HG02870 (cell line): Measurements from ENCODE around the gene LDLR.
"Not testable (repeated sequence)": the region's sequence is repeated elsewhere in the genome, so short reads cannot be mapped to it uniquely, and the experiment has no call there.

Experiments
- ATAC-seq: cut with Tn5 transposase; IDR thresholded peaks from one replicate; pipeline ENCODE4 v1.9.1; 2021; ENCODE audit warnings: mild to moderate bottlenecking, moderate library complexity; ENCODE audit not compliant: unreplicated experiment

Gene LDLR

DNA sequence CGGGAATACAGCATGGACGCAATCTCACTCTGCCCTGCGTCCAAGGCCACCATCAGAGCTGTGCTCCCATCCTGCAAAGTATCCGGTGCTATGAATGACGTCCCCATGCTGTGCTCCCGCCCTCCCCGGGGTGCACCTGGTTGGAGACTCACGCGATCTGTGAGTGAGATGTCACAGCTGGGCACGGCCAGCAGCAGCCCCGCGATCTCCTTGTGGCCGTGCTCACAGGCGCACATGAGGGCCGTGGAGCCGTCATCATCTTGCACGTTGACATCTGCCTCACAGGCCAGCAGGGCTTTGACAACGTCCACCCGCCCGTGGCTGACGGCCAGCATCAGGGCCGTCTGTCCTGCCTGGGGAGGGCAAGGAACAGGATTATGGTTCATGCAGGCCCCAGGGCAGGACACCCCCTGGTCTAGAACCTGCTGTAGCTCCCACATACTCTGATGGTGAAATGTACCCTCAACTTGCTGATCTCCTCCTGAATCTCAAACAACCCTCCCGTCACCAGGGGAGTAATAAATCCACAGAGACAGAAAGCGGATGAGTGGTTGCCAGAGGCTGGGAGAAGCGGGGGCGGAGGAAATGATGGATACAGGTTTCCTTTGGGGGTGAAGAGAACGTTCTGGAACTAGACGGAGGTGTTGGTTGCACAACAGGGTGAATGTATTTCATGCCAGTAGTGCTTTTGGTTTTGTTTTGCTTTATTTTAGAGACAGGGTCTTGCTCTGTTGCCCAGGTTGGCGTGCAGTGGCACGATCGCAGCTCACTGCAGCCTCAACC lies 80.8 kb downstream of the LDLR start:
- no peak for ATAC-seq

DNA sequence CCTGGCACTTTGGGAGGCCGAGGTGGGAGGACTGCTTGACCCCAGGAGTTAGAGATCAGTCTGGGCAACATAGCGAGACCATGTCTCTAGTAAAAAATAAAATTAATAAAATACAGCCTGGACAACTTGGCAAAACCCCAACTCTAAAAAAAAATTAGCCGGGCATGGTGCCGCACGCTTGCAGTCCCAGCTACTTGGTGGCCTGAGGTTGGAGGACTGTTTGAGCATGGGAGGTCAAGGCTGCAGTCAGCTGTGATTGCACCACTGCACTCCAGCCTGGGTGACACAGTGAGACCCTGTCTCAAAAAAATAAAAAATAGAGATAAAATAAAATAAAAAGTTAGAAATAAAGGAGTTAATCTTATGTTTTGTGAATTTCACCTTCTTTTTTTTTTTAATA lies 81.9 kb downstream of the LDLR start:
- no peak for ATAC-seq

DNA sequence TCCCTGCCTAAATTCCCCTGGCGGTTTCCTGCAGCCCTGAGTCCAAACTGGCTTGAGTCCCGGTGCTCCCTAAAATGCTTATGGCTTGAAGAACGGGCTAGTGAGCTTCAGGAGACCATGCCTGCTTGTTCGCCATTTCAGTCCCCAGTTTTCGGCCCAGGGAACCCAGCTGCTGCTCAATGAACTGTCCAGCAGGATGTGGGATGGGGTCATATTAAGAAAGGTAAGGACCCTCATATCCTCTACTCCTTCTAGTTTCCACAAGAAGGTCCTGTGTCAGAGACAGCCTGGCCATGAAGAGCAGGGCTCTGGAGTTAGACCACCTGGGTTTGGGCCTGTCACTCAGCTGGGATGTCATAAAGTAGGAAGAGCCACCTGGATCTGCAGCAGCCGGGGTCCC lies 83.3 kb downstream of the LDLR start:
- no peak for ATAC-seq

DNA sequence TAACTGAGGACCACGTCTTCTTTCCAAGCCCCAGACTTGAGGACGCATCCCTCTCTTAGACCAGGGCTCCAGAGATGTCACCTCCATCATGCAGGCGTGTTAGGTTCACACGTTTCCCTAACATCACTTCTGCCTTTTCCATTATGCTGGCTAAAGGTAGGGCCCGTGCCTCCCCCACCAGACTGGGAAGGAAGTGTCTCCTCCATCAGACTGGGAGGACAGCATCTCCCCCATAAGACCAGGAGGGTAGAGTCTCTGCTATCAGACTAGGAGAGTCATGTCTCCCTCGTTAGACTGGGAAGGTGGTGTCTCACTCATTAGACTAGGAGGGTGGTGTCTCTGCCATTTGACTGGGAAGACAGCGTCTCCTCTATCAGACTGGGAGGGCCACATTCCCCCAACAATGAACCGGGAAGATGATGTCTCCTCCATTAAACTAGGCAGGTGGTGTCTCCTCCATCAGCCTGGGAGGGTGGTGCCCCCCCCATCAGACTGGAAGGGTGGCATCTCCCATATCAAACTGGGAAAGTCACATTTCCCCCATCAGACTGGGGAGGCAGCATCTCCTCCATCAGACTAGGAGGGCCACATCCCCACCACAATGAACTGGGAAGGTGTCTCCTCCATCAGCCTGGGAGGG lies 84.4 kb downstream of the LDLR start:
- no peak for ATAC-seq

DNA sequence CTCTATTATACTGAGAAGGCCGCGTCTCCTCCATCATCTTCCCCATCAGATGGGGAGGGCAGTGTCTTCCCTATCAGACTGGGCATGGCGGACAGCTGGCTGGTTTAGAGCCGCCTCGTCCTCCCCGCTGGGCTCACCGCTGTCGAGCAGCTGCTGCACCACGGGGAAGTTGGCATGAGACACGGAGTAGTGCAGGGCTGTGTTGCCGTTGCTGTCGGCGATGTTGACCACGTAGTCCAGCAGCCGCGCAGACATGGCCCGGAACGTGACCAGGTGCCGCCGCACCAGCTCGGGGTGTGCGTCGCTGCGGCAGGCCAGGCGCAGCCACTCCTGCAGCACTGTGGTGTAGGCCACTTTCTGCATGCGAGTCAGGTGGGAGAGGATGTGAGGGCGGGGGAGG lies 85.1 kb downstream of the LDLR start:
- no peak for ATAC-seq

DNA sequence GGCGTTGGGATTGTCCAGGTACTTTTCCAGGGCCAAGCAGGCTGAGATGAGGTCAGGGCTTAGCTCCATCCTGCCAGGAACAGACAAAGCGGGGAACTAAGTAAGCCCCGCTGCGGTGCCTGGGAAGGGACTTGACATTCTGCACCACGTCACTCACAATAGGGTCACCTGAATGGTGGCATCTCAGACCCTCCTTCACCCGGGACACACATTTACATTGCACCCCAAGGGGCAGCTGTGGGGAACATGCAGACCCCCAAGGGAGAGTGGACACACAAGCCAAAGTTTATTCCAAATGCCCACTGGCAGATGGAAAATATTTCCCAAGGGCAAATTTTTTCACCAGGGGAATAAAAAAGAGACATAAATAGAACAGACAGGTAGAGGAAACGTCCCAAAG lies 86.7 kb downstream of the LDLR start:
- ATAC-seq: no peak

DNA sequence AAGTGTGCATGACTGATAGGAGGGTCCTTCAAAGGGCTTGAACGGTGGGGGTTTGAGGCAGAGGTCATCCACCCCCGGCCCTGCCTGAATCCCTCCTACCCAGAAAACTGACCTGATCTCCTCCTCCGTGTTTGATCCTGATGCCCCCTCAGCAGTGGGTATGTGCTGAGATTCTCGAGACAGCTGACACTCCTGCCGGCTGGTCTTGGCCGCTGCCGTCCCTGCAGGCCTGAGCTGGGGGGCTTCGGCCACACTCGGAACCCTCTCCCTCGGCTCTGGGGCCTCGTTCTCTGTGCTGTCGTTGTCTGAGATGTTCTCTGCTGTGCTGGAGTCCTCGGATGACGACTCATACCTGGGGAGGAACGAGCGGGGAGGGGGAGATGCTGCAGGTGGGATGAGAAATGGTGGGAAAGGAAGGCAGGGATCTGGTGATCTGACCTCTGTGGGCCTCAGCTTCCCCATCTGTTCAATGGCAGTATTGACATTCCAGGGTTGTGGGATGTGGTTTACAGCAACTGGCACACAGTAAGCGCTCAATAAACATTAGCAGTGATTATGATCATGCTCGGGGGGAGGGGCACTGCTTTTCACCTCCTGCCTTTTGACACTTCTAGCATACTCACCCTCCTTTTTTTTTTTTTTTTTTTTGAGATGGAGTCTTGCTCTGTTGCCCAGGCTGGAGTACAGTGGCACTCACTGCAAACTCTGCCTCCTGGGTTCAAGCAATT lies 87.4 kb downstream of the LDLR start:
- ATAC-seq: no peak

DNA sequence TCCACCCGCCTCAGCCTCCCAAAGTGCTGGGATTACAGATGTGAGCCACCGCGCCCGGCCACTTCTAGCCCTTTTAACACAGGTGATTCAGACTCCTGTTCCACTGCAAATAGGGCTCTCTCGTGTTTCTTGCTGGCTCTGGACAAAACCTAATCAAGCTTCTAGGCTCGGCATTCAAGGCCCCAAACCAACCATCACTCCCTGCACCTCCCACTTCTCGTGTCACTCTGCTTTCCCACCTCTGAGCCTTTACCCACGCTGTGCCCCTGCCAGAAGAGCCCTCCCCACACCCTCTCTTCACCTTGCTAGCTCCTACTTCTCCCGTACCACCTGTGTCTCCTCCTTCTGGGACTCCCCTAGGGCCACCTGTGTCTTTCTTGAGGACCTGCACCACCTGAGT lies 88.3 kb downstream of the LDLR start:
- ATAC-seq: no peak

DNA sequence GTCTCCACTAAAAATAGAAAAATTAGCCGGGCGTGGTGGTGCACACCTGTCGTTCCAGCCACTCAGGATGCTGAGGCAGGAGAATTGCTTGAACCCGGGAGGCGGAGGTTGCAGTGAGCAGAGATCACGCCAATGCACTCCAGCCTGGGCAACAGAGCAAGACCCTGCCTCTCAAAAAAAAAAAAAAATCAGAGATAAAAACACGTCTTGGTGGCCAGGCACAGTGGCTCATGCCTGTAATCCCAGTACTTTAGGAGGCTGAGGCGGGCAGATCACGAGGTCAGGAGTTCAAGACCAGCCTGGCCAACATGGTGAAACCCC lies 89.8 kb downstream of the LDLR start:
- not testable (repeated sequence) for ATAC-seq

DNA sequence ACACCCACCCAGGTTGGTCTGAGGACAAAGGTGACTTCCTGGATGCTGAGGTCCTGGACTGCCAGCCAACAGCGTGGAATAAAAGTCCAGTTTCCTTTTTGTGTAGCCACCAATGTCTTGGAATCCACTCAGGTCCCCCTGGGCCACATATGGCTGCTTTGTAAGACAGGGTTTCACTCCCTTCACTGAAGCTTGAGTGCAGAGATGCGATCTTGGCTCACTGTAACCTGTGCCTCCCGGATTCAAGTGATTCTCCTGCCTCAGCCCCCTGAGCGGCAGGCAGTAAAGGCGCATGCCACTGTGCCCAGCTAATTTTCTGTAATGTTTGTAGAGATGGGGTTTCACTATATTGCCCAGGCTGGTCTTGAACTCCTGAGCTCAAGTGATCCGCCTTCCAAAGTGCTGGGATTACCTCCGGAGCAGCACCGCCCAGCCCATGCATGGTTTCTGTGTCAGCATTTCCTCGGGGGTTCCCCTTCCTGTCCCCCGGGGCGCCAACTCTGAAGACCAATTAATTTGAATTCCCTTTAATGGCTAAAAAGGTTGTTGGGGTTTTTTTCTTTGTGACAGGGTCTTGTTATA lies 90.5 kb downstream of the LDLR start:
- no peak for ATAC-seq

DNA sequence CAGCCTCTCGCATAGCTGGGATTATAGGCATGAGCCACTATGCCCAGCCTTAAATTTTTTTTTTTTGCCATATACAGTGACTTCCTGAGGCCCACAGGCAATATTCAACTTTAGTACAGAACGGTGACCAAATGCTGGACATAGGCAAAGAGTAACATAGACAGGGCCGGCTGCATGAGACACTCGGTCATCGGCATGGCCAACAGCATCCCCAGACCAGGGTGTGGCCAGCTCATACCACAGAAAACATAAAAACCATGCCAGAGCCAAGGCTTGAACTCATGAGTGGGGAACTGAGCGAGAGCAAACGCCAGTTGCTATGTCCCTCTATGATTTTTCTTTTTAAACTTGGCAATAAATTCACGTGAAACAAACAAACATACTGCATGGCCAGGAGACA lies 91.1 kb downstream of the LDLR start:
- ATAC-seq: no peak

DNA sequence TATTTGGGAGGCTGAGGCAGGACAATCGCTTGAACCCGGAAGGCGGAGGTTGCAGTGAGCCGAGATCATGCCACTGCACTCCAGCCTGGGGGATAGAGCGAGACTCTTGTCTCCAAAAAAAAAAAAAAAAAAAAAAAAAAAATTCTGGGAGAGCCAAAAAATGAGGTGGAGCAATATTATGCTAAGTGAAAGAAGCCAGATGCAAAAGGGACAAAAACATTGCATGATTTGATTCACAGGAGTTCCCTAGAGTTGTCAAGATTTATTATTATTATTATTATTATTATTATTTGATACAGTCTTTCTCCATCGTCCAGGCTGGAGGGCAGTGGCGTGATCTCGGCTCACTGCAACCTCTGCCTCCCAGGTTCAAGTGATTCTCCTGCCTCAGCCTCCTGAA lies 91.7 kb downstream of the LDLR start:
- not testable (repeated sequence) for ATAC-seq

DNA sequence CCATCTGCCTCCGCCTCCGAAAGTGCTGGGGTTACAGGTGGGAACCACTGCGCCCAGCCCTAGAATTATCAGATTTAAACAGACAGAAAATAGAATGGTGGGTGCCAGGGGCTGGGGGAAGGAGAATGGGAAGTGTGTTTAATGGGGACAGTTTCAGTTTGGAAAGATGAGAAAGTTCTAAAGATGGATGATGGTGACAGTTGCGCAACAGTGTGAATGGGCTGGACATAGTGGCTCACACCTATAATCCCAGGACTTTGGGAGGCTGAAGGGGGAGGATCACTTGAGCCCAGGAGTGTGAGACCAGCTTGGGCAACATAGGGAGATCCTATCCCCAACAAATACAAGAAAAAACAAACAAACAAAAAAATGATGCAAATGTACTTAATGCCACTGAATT lies 92.2 kb downstream of the LDLR start:
- no peak for ATAC-seq
